ENCODE results near the gene BCAS3.

GRCh38 chr17:61208301-61209105 is 530.9 kb downstream of the BCAS3 start:
- TF ChIP-seq CTCF (IDR thresholded peaks at IDR 0.05; ENCODE audit: low read length), result no peak
- TF ChIP-seq EZH2 (IDR thresholded peaks at IDR 0.05; ENCODE audit: borderline replicate concordance, low read length), result no peak

Data from OCI-LY1 (cell line).